Measurements from ENCODE around the gene ANKUB1.
A peak's percentile ranks its signal among the peaks of the same experiment; 100 is the strongest.

ANKUB1 gene

DNA sequence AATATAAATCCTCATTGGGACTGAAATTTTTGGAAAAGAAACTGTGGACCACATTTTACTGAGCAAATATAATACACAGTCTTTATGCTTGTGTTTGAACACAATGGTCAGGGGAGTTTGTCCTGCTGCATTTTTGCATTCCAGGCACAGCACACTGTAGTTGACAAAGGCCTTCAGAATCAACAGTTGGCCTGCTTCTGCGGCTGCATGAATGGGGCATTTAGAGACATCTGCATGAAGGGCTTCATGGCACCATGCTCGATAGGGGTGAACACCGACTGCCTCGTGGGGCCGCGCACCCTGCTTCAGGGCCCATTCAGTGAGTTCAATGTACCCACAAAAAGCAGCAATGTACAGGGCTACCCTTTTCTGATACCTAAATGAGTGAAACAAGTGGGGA lies 24.6 kb downstream of the ANKUB1 start:
- no peak for DNase-seq (ENCODE audit: low read depth)
- no peak overlapping the region for H3K4me3 ChIP-seq (ENCODE audit: low read length)
- TF ChIP-seq, protein P1, sequence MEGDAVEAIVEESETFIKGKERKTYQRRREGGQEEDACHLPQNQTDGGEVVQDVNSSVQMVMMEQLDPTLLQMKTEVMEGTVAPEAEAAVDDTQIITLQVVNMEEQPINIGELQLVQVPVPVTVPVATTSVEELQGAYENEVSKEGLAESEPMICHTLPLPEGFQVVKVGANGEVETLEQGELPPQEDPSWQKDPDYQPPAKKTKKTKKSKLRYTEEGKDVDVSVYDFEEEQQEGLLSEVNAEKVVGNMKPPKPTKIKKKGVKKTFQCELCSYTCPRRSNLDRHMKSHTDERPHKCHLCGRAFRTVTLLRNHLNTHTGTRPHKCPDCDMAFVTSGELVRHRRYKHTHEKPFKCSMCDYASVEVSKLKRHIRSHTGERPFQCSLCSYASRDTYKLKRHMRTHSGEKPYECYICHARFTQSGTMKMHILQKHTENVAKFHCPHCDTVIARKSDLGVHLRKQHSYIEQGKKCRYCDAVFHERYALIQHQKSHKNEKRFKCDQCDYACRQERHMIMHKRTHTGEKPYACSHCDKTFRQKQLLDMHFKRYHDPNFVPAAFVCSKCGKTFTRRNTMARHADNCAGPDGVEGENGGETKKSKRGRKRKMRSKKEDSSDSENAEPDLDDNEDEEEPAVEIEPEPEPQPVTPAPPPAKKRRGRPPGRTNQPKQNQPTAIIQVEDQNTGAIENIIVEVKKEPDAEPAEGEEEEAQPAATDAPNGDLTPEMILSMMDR (IDR thresholded peaks at IDR 0.05; ENCODE audit: insufficient read depth, low read depth, low read length, missing control alignments) = no peak

DNA sequence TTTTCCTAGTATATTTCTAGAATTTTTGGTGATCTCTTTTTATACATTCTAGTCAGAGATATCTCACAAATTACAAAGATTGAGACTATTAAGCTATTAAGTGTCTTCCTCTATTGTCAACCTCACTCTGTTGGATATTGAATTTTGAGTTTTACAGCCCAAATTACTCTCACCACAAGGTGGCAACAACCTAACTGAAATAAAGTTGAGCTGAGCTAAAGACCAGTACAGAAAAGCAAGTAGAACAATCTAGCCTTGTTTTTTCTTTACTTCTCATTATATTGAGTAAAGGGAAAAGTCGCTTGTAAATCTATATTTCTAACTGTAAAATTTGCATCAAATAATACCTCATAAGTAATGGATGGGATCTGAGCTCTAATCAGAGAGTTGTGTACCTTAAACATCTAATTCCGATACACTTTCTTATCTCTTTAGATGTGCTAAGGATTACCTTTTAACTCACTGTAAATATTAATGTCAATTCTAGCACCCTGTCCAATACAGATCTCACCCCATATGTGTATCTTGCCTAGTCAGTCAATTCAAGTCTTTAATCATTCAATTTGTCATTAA lies 26.5 kb downstream of the ANKUB1 start:
- H3K4me3 ChIP-seq (ENCODE audit: low read length) = no peak overlapping the region
- TF ChIP-seq, protein P1 (IDR thresholded peaks at IDR 0.05; ENCODE audit: insufficient read depth, low read depth, low read length, missing control alignments) = peak; percentile 55
- peak; percentile 40 for DNase-seq (ENCODE audit: low read depth)

DNA sequence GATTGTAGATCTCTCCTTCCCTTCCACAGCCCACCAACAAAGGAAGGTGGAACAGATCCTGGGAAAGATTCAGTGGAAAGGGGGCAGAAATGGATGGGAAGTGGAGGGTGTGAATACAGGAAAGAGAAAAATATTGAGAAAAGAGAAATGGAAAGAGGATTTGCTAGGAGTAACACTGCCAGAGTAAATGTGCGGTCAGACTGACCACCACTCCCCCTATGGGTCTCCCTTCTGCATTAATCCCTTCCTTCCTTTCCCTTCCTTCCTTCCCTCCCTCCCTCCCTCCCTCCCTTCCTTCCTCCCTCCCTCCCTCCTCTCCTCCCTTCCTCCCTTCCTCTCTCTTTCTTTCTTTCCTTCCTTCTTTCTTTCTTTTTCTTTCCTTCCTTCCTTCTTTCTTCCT lies 28.1 kb downstream of the ANKUB1 start:
- TF ChIP-seq, protein P1 (IDR thresholded peaks at IDR 0.05; ENCODE audit: insufficient read depth, low read depth, low read length, missing control alignments) = no peak
- H3K4me3 ChIP-seq (ENCODE audit: low read length) = no peak overlapping the region
- DNase-seq (ENCODE audit: low read depth) = no peak

DNA sequence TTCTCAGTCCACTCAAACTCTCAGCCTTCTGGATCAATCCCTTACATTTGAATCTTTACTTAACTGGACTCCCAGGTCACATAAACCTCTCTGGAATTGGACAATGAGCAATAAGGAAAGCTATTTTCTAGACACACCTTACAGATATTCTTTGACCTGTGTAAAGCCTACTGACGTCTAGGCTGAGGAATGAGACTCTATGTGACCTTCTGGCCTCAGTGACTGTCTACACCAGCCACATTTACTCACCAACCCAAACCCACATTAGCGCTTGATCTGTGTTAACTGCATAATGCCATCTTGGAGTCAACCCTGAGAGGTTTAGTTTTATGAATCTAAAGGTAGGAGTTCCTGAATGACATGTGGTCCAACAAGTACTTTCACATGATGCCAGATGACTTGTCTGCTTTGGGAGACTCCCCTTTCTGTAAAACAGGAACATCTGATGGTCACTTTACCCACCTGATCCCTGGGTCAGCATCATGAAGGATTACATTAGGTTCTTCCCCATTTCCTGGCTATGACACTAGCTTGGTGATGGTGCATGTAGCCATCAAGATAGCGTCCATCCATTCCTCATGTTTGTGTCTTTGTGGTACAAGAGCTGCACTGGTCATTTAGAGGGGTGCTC lies 28.7 kb downstream of the ANKUB1 start:
- DNase-seq (ENCODE audit: low read depth) = peak; percentile 19
- TF ChIP-seq, protein P1 (IDR thresholded peaks at IDR 0.05; ENCODE audit: insufficient read depth, low read depth, low read length, missing control alignments) = no peak
- no peak overlapping the region for H3K4me3 ChIP-seq (ENCODE audit: low read length)

DNA sequence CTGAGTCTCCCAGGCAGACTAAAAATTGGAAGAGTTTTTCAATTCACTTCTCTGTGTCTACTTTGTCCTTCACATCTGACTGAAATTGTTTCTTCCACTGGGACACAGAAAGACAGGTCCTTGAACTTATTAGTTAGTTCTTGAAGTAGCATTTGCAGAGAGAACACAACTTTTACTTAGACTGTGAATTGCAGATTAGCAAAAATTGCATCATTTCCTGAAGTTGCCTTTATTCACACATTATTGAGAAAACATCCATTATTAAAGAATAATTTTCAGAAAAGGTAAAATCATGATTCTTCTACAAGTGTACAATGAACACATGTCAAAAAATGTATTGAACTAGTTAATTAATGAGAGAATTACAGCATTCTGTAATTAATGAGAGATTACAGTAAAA lies 38.6 kb downstream of the ANKUB1 start:
- H3K4me3 ChIP-seq (ENCODE audit: low read length) = no peak overlapping the region
- TF ChIP-seq, protein P1 (IDR thresholded peaks at IDR 0.05; ENCODE audit: insufficient read depth, low read depth, low read length, missing control alignments) = no peak
- no peak for DNase-seq (ENCODE audit: low read depth)

DNA sequence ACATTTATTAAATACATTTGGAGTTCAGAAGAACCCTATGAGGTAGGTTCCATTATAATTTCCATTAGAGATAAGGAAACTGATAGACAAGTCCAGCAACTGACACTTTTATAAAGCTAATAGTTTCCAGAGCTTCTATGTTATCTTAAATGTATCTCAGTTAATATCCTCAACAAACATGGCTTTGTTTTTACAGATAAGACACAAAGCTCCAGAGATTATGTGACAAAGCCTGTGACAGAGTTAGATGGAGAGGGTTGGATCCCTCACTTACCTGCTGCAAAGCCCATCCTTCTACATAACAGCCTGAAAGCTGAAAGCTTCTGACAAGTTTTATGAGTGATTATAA lies 39.6 kb downstream of the ANKUB1 start:
- TF ChIP-seq, protein P1 (IDR thresholded peaks at IDR 0.05; ENCODE audit: insufficient read depth, low read depth, low read length, missing control alignments) = no peak

More for the DNA sequence above, 39.6 kb downstream of the ANKUB1 start:
- peak overlapping the region; percentile 90 for H3K4me3 ChIP-seq (ENCODE audit: low read length)
- DNase-seq (ENCODE audit: low read depth) = no peak
